GM18907 (cell line): ENCODE results near the gene CCDC175.

Experiments used
- ATAC-seq: cut with Tn5 transposase; IDR thresholded peaks from one replicate; pipeline ENCODE4 v1.9.1; 2021; ENCODE audit warnings: mild to moderate bottlenecking, moderate library complexity; ENCODE audit not compliant: unreplicated experiment

CCDC175 gene

DNA sequence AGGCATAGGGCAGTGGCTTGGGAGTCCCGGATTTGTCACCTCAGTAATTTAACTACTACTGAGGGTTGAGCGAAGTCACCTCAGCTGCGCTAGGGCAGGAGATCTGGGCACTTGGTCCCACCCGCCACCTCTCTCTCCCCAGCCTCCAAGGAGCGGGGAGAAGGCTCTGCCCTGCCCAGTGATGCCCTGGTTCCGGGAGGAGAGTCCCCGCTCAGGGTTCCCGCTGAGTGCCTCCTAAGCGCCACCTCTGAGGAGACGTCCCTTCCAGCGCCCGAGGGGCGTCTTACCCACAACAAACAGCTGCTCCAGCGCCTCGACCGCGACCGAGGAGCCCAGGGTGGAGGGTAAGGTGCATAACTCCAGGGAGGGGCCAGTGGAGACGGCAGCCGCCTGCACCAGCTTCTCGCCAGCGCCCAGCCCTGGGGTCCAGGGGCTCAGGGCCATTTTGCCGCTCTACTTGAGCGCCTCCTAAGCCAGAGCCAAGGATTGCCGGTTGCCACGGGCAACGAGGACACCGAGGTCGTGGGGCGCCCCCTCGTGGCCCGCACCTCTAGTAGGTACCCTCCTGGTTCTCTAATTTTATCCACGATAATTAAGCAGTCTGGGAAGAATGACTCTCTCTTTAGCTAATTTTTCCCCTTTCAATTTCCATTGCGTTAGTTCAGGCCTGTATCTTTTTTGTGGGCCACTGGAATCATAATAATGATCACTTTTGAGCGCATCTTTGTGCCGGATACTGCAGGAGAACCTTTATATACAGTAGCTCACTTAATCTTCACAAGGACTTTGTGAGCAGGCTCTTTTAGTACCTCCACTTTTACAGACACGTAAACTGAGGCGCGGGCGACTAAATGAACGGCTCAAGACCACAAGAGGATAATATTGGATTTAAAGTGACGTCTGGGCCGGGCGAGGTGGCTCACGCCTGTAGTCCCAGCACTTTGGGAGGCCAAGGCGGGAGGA lies at the start of gene CCDC175:
TSS of gene CCDC175 (minus strand) at position 481 of the 963 bp plus-strand sequence. CDS start at position 444, 37 bp downstream.
- ATAC-seq = peak; percentile 99

DNA sequence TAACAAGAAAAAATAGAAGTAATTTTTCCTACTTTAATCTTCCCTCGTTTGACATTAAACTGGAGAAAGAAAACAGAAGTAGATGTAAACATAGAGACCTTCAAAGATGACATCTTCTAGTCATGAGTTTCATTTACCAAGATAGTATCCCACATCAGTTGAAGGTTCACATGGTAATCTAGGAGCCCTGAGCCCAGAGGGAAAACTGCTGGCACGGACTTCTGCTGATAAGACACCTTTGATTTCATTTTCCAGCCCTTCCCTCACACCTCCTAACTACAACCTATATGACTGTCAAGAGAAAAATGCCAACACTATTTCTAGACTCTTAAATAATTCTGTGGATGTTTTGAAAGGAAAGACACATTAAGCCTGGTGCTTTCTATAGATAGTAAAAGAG lies 46.0 kb upstream of the CCDC175 start:
- no peak for ATAC-seq

- ATAC-seq = no peak
Observed at GRCh38 chr14:59619061-59619460, 42.4 kb upstream of the CCDC175 start.

GRCh38 chr14:59601056-59601455 lies 24.4 kb upstream of the CCDC175 start:
- ATAC-seq = no peak

DNA sequence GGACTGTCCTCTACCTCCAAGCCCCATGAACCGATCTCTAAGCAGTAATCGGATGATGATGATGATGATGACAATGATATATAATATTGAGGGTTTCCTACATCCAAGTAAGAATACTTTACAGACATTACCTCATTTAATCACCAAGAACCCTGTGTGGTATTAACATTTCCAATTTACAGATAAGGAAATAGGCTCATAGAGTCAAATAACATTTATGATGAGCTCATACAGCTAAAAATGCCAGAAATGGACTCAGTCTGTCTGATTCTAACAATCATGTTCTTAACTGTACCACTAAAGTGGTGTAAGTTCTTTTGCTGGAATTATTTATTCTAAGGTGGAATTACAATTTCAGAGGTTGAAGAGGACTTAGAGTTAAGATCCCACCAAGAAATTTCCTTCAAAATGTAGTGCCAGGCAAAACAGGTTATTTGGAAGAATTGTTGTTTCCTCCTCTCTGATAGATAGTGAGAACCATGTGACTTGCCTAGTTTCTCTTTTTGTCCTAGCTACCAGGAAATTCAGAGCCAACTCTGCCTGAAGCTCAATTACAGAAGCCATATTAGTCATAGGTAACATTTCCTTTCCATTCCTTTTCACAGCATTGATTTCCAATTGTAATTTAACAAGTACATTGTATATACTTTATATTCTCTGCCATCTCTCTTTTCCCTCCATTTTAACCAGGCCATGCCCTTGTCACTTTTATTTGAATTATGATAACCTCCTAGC lies 23.8 kb upstream of the CCDC175 start:
- no peak for ATAC-seq

DNA sequence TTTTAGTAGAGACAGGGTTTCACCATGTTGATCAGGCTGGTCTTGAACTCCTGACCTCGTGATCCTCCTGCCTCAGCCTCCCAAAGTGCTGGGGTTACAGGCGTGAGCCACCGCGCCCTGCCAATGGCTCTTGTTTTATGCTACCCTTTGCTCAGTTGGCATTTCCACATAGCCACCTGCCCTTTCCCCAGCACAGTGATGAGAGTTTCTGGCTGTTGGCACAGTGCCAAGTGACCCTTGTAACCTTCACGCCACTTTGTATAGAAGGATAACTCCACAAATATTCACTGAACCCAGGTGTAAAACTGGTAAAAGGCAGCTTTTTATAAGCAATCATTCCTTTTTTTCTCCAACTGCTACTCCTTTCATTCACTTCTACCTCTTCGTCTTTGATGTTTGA lies 18.5 kb upstream of the CCDC175 start:
- ATAC-seq = no peak

DNA sequence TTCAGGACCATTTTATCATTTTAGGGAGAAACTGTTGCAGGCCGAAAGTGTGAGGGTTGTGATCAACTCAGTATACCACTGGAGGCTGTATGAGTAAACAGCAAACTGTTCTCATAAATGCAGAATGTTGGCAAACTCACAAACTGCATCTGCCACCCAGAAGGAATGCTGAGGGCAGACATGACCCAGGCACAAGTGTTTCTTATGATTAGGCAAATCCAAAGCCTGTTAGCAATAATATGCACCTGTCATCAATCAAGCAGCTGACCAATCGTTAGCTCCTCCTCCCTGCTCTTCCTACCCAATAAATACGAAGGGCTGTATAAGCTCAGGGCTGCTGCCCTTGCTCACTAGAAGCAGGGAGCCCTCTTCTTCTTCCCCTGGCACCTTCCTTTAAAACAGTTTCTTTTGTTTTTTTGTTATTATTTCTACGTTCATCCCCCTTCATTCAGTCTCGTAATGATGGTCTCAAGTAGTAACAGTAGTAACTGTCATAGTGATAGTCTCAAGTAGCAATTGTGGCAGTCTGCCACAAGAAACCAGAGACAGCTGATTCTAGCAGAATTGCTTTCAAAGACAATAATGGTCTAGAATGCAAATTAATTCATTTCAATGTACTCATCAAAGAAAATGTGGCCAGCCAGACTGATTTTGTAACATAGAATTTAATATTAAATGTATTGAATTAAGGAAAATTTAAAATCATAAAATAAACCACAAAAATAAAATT lies 15.2 kb upstream of the CCDC175 start:
- no peak for ATAC-seq

DNA sequence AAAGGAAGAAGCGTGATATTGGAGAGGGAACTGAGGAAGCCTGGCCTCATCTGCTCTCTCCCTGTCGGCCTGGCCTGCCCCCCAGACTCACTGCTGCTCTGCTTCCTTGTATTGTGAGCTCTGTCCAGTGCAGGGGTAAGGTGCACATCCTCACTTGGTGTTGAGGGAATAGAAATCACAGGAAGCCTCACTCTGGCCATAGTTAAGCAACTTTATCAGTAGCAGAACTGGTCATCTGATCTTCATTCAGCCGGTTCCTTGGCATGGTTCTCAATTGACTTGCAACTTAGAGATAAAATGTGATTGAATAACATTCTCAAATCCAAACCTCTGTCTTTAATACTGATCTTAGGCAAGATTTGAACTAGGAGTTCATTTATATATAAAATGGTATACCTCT lies 11.5 kb upstream of the CCDC175 start:
- no peak for ATAC-seq

DNA sequence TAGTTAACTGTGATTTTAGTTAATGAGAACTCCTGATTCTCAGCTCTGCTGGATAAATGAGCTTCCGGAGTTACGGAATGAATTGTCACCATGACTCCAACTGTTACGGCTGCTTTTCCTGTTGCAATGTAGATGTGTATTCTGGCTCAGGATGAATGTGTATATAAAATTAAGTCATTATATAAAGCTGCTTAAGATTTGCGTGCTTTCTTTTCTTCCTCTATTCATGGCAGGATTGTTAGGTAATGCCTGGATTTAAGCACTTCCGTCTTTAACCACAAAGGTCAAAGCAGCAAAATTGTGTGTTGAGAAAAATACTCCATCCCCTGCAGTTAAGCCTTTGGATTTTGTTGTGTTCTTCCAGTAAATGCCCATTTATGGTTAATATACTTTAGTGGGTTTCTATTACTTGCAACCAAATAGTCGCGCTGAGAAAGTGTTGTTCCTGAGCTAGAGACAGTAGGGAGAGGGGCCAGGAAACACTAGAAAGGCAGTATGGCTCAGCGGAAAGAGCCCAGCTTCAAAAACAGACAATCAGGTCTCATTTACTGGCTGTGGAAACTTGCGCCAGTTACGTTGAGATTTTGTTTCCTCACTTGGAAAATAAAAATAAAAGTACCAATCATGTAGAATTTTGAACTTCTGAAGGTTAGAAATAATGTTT lies 9.4 kb upstream of the CCDC175 start:
- ATAC-seq = no peak

DNA sequence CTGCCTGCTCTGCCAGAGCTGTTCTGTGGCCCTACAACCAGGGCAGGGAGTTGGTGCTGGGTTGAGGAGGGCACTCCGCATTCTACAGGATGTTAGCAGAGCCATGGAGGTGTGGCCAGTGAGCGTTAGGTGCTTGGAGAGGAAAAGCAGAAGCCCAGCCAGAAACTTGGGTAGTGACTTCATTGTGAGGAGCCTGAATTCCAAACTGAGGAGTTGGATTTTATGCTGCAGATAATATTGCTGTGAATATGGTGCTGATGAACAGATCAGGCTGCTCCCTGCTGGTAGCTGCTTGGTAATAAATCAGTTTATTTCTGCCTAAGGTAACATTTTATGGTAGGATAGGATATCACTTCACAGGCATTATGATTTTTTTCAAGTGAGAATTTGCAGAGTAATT lies 7.1 kb upstream of the CCDC175 start:
- no peak for ATAC-seq

DNA sequence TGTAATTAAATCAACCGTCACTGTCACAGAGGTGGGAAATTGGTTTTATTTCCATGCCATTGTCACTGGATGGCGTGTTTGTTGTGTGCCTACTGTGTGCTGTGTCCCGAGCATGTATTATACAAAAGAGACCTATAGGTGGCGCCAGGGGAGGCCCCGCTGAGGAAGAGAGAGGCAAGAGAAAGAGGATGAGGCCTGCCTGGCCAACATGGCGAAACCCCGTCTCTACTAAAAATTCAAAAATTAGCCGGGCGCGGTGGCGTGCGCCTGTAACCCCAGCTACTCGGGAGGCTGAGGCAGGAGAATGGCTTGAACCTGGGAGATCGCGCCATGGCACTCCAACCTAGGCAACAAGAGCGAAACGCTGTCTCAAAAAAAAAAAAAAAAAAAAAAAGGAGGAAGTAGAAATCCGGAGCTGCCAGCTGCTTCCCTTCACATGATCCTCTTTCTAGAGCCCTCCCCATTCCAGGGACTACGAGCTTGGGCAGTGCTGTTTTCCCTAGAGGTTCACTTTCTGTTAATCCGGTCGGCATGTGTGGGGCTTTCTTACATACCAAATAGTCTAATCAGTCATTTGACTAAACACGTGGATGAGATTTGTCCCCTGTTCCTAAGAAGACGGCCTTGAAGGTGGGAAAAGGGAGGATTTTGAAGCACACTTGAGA lies 6.4 kb upstream of the CCDC175 start:
- ATAC-seq = no peak

DNA sequence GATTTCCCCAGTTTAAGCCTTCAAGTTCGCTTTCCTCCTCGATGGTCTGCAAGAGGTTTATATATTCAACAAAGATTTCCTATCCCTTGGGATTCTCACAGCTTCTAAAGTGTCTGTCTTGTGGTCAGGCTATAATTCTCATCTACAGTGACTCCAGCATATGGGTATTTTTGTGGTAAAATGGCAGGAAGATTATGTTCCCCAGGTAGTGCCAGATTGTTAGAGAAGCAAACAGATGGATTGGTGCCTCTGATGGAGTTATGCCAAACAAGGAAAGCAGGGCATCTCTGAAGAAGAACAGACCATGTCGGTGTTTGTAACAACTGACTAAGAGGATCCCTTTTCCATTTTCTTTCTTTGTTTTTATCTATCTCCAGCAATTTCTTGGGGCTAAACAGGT lies 5.5 kb upstream of the CCDC175 start:
- ATAC-seq = no peak

- ATAC-seq = no peak
Observed at GRCh38 chr14:59580911-59581310, 4.3 kb upstream of the CCDC175 start.

DNA sequence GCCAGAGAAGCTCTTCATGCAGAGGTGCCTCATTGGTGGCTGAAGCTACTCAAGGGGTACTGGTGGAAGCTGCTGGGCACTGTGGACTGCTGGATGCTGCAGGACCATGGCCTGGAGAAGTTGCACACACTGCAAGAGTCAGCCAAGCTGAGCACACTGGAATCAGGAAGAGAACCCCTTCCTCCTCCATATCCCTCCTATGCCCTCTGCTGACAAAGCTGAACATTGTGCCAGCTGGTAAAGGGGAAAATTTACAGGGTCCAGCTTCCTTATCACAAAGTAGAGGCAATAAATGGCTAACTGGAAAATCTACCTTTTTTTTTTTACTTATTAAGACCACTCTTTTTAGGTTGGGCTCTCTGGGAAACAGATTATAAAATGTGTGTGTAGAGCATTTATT lies 6.5 kb downstream of the CCDC175 start:
- no peak for ATAC-seq

DNA sequence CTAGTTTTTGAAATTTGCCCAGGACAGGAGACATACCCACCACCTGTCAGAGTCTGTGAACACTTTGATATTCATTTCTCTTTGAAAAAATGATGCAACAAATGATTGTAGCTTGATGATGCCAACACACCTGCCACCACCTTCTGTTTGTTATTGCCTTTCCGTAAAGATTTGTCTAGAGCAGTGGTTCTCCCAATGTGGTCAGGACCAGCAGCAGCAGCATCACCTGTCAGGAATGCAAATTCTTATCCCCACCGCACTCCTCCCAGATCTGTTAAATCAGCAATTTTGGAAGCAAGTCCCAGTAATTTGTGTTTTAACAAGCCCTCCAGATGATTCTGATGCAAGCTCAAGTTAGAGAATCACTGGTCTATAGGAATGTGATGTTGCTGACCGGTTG lies 9.9 kb downstream of the CCDC175 start:
- ATAC-seq = no peak

DNA sequence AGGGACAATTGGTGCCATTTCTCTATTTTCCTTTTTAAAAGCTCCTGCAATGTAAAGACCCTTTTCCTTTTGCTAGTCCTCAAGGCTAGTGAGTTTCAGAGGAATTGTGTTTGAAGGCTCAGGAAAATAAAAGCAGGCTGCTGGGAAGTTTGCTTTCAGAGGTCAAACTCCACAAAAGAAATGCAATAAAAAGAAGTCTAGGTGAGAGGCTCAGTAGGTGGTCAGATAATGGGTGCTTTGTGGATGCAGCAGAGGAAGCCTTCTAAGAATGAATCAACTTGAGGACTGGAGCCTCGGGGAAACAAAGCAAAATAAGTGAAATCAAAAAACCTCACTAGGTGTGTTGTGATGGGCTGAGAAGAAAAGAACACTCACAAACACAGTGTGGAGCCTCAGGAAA lies 10.3 kb downstream of the CCDC175 start:
- ATAC-seq = no peak

DNA sequence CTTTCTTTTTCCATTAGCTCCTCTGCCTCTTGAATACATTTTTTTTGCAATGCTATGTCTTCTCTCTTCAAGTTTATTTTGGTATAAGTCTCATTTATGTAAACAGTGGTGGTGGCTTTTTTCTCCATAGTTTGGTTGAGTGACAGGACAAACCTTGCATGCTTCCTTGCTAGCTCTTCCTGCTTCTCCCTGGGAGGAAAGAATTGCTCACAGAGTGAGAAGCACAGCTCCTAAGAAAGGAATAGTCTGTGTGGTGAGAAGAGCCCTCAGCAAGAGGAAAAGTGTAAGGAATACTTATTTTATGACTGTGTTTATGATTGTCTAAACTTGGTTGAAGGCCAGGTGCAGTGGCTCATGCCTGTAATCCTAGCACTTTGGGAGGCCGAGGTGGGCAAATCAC lies 11.5 kb downstream of the CCDC175 start:
- ATAC-seq = no peak

- no peak for ATAC-seq
Observed at GRCh38 chr14:59564366-59564765, 12.2 kb downstream of the CCDC175 start.

- ATAC-seq = no peak
Observed at GRCh38 chr14:59547310-59547709, 29.3 kb downstream of the CCDC175 start.

DNA sequence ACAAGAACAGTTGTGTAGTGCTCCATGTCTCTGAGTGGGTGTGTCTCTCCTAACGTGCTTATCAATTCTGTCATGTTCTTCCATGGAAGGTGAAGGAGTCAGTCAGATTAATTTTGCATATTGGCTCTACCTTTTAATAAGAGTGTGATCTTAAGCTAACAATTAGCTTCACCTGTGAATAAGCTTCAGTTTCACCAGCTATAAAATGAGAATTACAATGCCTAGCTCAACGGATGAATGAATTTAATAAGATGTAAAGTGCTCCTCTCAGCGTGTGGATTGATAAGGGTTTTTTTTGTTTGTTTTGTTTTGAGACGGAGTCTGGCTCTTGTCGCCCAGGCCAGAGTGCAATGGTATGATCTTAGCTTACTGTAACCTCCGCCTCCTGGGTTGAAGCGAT lies 32.7 kb downstream of the CCDC175 start:
- ATAC-seq = no peak
